GM23248 (cell line): ENCODE measurements around the gene SKP1. TPM values are rescaled to one million over a fixed set of nuclear protein-coding genes. Genes with fewer than 3 reads are reported as not detected.

Experiments used
- DNase-seq: peaks from one replicate; pipeline ENCODE4 v3.0.0-alpha.2; 2015
- H2AFZ ChIP-seq: fragments of 200-600 bp; sonication (generic); 2 replicates; pipeline ENCODE4 v1.6.1; 2016; ENCODE audit warnings: antibody characterized with exemption
- H3F3A ChIP-seq: fragments of 200-600 bp; sonication (generic); 2 replicates; pipeline ENCODE4 v1.6.1; 2016; ENCODE audit warnings: mild to moderate bottlenecking, antibody characterized with exemption, mixed run types; ENCODE audit not compliant: insufficient read depth
- H3K27ac ChIP-seq: fragments of 200-600 bp; sonication (generic); 2 replicates; pipeline ENCODE4 v1.5.1; 2016; ENCODE audit warnings: mild to moderate bottlenecking
- H3K27me3 ChIP-seq: fragments of 200-600 bp; sonication (generic); replicated peaks from 2 replicates; pipeline ENCODE4 v1.6.1; 2016; ENCODE audit warnings: mild to moderate bottlenecking; ENCODE audit not compliant: insufficient read depth
- H3K36me3 ChIP-seq: fragments of 200-600 bp; sonication (generic); 2 replicates; pipeline ENCODE4 v1.6.1; 2016; ENCODE audit warnings: low read depth, mild to moderate bottlenecking
- H3K4me1 ChIP-seq: fragments of 200-600 bp; sonication (generic); 2 replicates; pipeline ENCODE4 v1.6.1; 2016; ENCODE audit warnings: mild to moderate bottlenecking; ENCODE audit not compliant: insufficient read depth
- H3K4me2 ChIP-seq: fragments of 200-600 bp; sonication (generic); one replicate; pipeline ENCODE4 v1.6.1; 2016; ENCODE audit warnings: mild to moderate bottlenecking; ENCODE audit not compliant: unreplicated experiment
- H3K4me3 ChIP-seq: fragments of 200-600 bp; sonication (generic); 2 replicates; pipeline ENCODE4 v1.5.1; 2016; ENCODE audit warnings: mild to moderate bottlenecking
- H3K79me2 ChIP-seq: fragments of 200-600 bp; sonication (generic); 2 replicates; pipeline ENCODE4 v1.6.1; 2016; ENCODE audit warnings: mild to moderate bottlenecking; ENCODE audit not compliant: insufficient read depth
- H3K9ac ChIP-seq: fragments of 200-600 bp; sonication (generic); 2 replicates; pipeline ENCODE4 v1.6.1; 2016; ENCODE audit warnings: mild to moderate bottlenecking
- H3K9me2 ChIP-seq: fragments of 200-600 bp; sonication (generic); 2 replicates; pipeline ENCODE4 v1.6.1; 2016; ENCODE audit warnings: mixed run types, mild to moderate bottlenecking, moderate library complexity; ENCODE audit not compliant: insufficient read depth
- H3K9me3 ChIP-seq: fragments of 200-600 bp; sonication (generic); one replicate; pipeline ENCODE4 v1.6.1; 2017; ENCODE audit warnings: low read depth
- H4K20me1 ChIP-seq: fragments of 200-600 bp; sonication (generic); 2 replicates; pipeline ENCODE4 v1.6.0; 2016; ENCODE audit not compliant: insufficient read depth
- EZH2 ChIP-seq: fragments of 200-600 bp; sonication (generic); IDR thresholded peaks from 2 replicates; pipeline ENCODE4 v1.6.1; 2018; ENCODE audit warnings: antibody characterized with exemption, mild to moderate bottlenecking; ENCODE audit not compliant: insufficient read depth, poor library complexity, severe bottlenecking
- EZH2phosphoT487 ChIP-seq: fragments of 200-600 bp; sonication (generic); IDR thresholded peaks from 2 replicates; pipeline ENCODE4 v1.6.1; 2018; ENCODE audit warnings: antibody characterized with exemption, moderate library complexity, mild to moderate bottlenecking, low read depth; ENCODE audit not compliant: insufficient read depth
- WGBS, 2 experiments: methylation state at CpG; one replicate each; pipeline ENCODE4 v1.1.6; 2015 to 2017; ENCODE audit warnings: low lambda C conversion rate in 2 of 2, low coverage in 1 of 2; ENCODE audit errors: missing lambda C conversion rate in 2 of 2; 5-methylcytosine and 5-hydroxymethylcytosine counted together
- in situ Hi-C: fragments of 300-500 bp; cut with MboI; formaldehyde crosslinking; loops from 2 replicates; pipeline ENCODE4 v1.15.0; 2020
- microRNA-seq: library from miRNA; unstranded; fragments of <30 nt; microRNA quantifications from one replicate; pipeline ENCODE4, GENCODE V29; 2016; ENCODE audit warnings: borderline number of aligned reads
- polyA plus RNA-seq: library from polyadenylated mRNA; unstranded; fragments of >200 nt; fragmentation: Nextera tagmentation; extraction: Ambion mirVana; gene quantifications from 2 replicates; pipeline ENCODE4 v1.2.1, GENCODE V29; 2016
- small RNA-seq: library from RNA; depleted of rRNA; stranded (forward); fragments of <200 nt; gene quantifications from one replicate; pipeline ENCODE3, GENCODE V24; 2014; ENCODE audit warnings: low read depth, low replicate concordance
- total RNA-seq: library from RNA; depleted of rRNA; stranded (reverse); fragments of >200 nt; shearing (Covaris generic); gene quantifications from 2 replicates; pipeline ENCODE4 v1.2.3, GENCODE V29; 2014; rRNA removed

The SKP1 gene
- total and polyA plus RNA-seq, 2 experiments from 2014 or later = 238 to 1,145 TPM

- WGBS, 2 experiments = 56 to 59% methylated on average over 10 of the region's 10 CpGs
- no peak overlapping the region for H3K4me2 ChIP-seq
- no peaks in the 10 kb centered on the region for H3K79me2 ChIP-seq
- TF ChIP-seq EZH2 (no peak), EZH2phosphoT487 (no peak)
- H3K9ac ChIP-seq = no peak overlapping the region
- H3K9me3 ChIP-seq = no peaks in the 10 kb centered on the region
- 0 out of 2 replicates have a peak overlapping the region, but pooled peaks have one; percentile 32 for H2AFZ ChIP-seq
- DNase-seq = peak; percentile 62
- H3F3A ChIP-seq = 0 out of 2 replicates have a peak, but pooled peaks cover 4% of the 10 kb centered on the region
- no peaks in the 10 kb centered on the region for H3K9me2 ChIP-seq
- no peaks in the 10 kb centered on the region for H3K4me1 ChIP-seq
- H3K4me3 ChIP-seq = no peak overlapping the region
- H3K36me3 ChIP-seq = no peaks in the 10 kb centered on the region
- no peak overlapping the region for H3K27ac ChIP-seq
- H3K27me3 ChIP-seq = no peaks in the 10 kb centered on the region
- no peaks in the 10 kb centered on the region for H4K20me1 ChIP-seq
- in situ Hi-C loops = no loop called here
These were observed 76.3 kb downstream of the SKP1 start for GRCh38 chr5:134100283-134101091.

- H4K20me1 ChIP-seq = no peaks in the 10 kb centered on the region
- no peak overlapping the region for H2AFZ ChIP-seq
- H3F3A ChIP-seq = 0 out of 2 replicates have a peak, but pooled peaks cover 4% of the 10 kb centered on the region
- H3K9me2 ChIP-seq = no peaks in the 10 kb centered on the region
- TF ChIP-seq EZH2 = no peak
- TF ChIP-seq EZH2phosphoT487 = no peak
- no peak overlapping the region for H3K4me2 ChIP-seq
- H3K4me3 ChIP-seq = no peak overlapping the region
- DNase-seq = no peak
- no peaks in the 10 kb centered on the region for H3K79me2 ChIP-seq
- H3K9ac ChIP-seq = no peak overlapping the region
- 75 to 92% methylated on average over 2 of the region's 2 CpGs for WGBS, 2 experiments
- H3K36me3 ChIP-seq = no peaks in the 10 kb centered on the region
- in situ Hi-C loops = no loop called here
- H3K4me1 ChIP-seq = no peaks in the 10 kb centered on the region
- H3K9me3 ChIP-seq = no peaks in the 10 kb centered on the region
- no peaks in the 10 kb centered on the region for H3K27me3 ChIP-seq
- H3K27ac ChIP-seq = no peak overlapping the region
These were observed 76.8 kb downstream of the SKP1 start for GRCh38 chr5:134099939-134100282.

GRCh38 chr5:134099288-134099872 is 77.4 kb downstream of the SKP1 start:
- Histone ChIP-seq H3K36me3 (no peaks in the 10 kb centered on the region), H3K9me3 (no peaks in the 10 kb centered on the region), H3K4me1 (no peaks in the 10 kb centered on the region), H2AFZ (no peak overlapping the region), H3K4me3 (no peak overlapping the region), H4K20me1 (no peaks in the 10 kb centered on the region), H3K9me2 (no peaks in the 10 kb centered on the region), H3K9ac (no peak overlapping the region), H3F3A (0 out of 2 replicates have a peak, but pooled peaks cover 4% of the 10 kb centered on the region), H3K27me3 (no peaks in the 10 kb centered on the region), H3K4me2 (no peak overlapping the region), H3K27ac (no peak overlapping the region), H3K79me2 (no peaks in the 10 kb centered on the region)
- in situ Hi-C loops = no loop called here
- WGBS, 2 experiments = 88 to 92% methylated on average over 11 of the region's 11 CpGs
- no peak for DNase-seq
- TF ChIP-seq EZH2 (no peak), EZH2phosphoT487 (no peak)

Small RNA genes within 50 kb of the gene (microRNA-seq; reads per million reads assigned to microRNA genes)
- gene MIR3661 = not detected

Small RNA genes within 50 kb of the gene (small RNA-seq; reads per million reads assigned to genes)
- not detected for gene MIR3661

Other genes with a start within 250 kb of the SKP1 start
- 126 and 128 TPM in 2 replicates for gene C5orf15, start 208.3 kb downstream of the SKP1 start, total RNA-seq
- 121 and 122 TPM in 2 replicates for gene C5orf15, start 208.3 kb downstream of the SKP1 start, polyA plus RNA-seq
- 329 and 332 TPM in 2 replicates for gene VDAC1, start 172.0 kb downstream of the SKP1 start, total RNA-seq
- 318 and 337 TPM in 2 replicates for gene VDAC1, start 172.0 kb downstream of the SKP1 start, polyA plus RNA-seq
- 1.4 and 2.5 TPM in 2 replicates for gene TCF7, start 62.3 kb downstream of the SKP1 start, total RNA-seq
- gene TCF7, start 62.3 kb downstream of the SKP1 start, polyA plus RNA-seq = 2.4 and 2.7 TPM in 2 replicates
- 184 and 193 TPM in 2 replicates for gene PPP2CA, start 49.1 kb upstream of the SKP1 start, total RNA-seq
- gene PPP2CA, start 49.1 kb upstream of the SKP1 start, polyA plus RNA-seq = 223 and 249 TPM in 2 replicates
- 0.65 TPM in 1 of 2 replicates, not detected in the other for gene CDKL3, start 190.2 kb upstream of the SKP1 start, total RNA-seq
- 3.9 and 4.1 TPM in 2 replicates for gene CDKL3, start 190.2 kb upstream of the SKP1 start, polyA plus RNA-seq
- 15.7 and 21.7 TPM in 2 replicates for gene UBE2B, start 194.6 kb upstream of the SKP1 start, total RNA-seq
- gene UBE2B, start 194.6 kb upstream of the SKP1 start, polyA plus RNA-seq = 350 and 376 TPM in 2 replicates
- 22.1 and 26.0 TPM in 2 replicates for gene CDKN2AIPNL, start 234.9 kb upstream of the SKP1 start, total RNA-seq
- gene CDKN2AIPNL, start 234.9 kb upstream of the SKP1 start, polyA plus RNA-seq = 36.1 and 39.9 TPM in 2 replicates